SKM-1 (cell line): ENCODE measurements around the gene HCFC2.

ENCODE experiments used
- DNase-seq: peaks from one replicate; lab custom pipeline; 2025; ENCODE audit not compliant: unreplicated experiment; lab: John Stamatoyannopoulos, UW

HCFC2 gene

GRCh38 chr12:104152685-104153241 lies 88.4 kb downstream of the HCFC2 start:
- DNase-seq = no peak

GRCh38 chr12:104154286-104154685 lies 90.0 kb downstream of the HCFC2 start:
- no peak for DNase-seq

- no peak for DNase-seq
Measured at GRCh38 chr12:104154806-104155205, 90.5 kb downstream of the HCFC2 start.
